BJ (cell line): ENCODE data around the gene SYS1. TPM values are rescaled to one million over a fixed set of nuclear protein-coding genes. Genes with fewer than 3 reads are reported as not detected.

Experiments used
- CTCF ChIA-PET: fragments of 350-600 bp; formaldehyde crosslinking; extraction: SDS; loops from one replicate; lab custom pipeline; 2021; ENCODE audit warnings: antibody characterized with exemption, inconsistent platforms; lab: Yijun Ruan, JAX
- POLR2A ChIA-PET: fragments of 300-600 bp; sonication (Branson Sonifier 250); formaldehyde crosslinking; extraction: SDS; loops from one replicate; lab custom pipeline; 2021; ENCODE audit warnings: antibody characterized with exemption; lab: Charles Lee
- DNase-seq: peaks from one replicate; pipeline ENCODE4 v3.0.0-alpha.2; 2011; ENCODE audit warnings: low read depth
- H3K27me3 ChIP-seq: 2 replicates; pipeline ENCODE4 v1.6.0; 2011; ENCODE audit warnings: low read length; ENCODE audit not compliant: control insufficient read depth, insufficient read depth
- H3K36me3 ChIP-seq: 2 replicates; pipeline ENCODE4 v1.5.1; 2011; ENCODE audit warnings: low read length; ENCODE audit not compliant: control insufficient read depth, insufficient read depth
- H3K4me3 ChIP-seq: 2 replicates; pipeline ENCODE4 v1.5.1; 2011; ENCODE audit warnings: low read depth, mild to moderate bottlenecking, control low read depth, low read length
- polyA plus RNA-seq: library from polyadenylated mRNA; depleted of rRNA; stranded (reverse); fragments of >200 nt; gene quantifications from 2 replicates; pipeline ENCODE4 v1.2.3, GENCODE V29; 2011
- TF ChIP-seq, protein P1 (sequence below): IDR thresholded peaks from 2 replicates; pipeline ENCODE4 v1.5.1; 2011; ENCODE audit warnings: low read depth, mild to moderate bottlenecking, control low read depth, inconsistent platforms, low read length, moderate library complexity; ENCODE audit not compliant: insufficient read depth

The SYS1 gene
- polyA plus RNA-seq, 1 experiment: 71.4 TPM

DNA sequence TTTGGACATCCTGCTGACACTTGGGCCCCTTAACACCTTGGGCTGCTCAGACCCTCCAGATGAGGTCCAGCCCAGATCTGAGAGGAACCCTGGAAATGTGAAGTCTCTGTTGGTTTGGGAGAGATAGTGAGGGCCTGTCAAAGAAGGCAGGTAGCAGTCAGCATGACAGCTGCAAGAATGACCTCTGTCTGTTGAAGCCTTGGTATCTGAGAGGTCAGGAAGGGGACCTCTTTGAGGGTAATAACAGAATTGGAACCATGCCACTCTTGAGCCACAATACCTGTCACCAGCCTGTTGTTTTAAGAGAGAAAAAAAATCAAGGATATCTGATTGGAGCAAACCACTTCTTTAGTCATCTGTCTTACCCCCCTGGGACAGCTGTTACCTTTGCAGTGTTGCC is 4.2 kb downstream of the SYS1 start:
- no peak for DNase-seq
- Histone ChIP-seq H3K4me3 (no peak overlapping the region), H3K27me3 (no peaks in the 10 kb centered on the region), H3K36me3 (peaks cover 16% of the 10 kb centered on the region)
- CTCF ChIA-PET: interaction anchor here (0.8 to 13.8 kb wide), 2 partner anchors 69 to 85 kb away, joined by 4 to 101 read pairs; no protein-coding TSS in a partner anchor
- TF ChIP-seq, protein P1, sequence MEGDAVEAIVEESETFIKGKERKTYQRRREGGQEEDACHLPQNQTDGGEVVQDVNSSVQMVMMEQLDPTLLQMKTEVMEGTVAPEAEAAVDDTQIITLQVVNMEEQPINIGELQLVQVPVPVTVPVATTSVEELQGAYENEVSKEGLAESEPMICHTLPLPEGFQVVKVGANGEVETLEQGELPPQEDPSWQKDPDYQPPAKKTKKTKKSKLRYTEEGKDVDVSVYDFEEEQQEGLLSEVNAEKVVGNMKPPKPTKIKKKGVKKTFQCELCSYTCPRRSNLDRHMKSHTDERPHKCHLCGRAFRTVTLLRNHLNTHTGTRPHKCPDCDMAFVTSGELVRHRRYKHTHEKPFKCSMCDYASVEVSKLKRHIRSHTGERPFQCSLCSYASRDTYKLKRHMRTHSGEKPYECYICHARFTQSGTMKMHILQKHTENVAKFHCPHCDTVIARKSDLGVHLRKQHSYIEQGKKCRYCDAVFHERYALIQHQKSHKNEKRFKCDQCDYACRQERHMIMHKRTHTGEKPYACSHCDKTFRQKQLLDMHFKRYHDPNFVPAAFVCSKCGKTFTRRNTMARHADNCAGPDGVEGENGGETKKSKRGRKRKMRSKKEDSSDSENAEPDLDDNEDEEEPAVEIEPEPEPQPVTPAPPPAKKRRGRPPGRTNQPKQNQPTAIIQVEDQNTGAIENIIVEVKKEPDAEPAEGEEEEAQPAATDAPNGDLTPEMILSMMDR: no peak
- POLR2A ChIA-PET: no interaction called here

DNA sequence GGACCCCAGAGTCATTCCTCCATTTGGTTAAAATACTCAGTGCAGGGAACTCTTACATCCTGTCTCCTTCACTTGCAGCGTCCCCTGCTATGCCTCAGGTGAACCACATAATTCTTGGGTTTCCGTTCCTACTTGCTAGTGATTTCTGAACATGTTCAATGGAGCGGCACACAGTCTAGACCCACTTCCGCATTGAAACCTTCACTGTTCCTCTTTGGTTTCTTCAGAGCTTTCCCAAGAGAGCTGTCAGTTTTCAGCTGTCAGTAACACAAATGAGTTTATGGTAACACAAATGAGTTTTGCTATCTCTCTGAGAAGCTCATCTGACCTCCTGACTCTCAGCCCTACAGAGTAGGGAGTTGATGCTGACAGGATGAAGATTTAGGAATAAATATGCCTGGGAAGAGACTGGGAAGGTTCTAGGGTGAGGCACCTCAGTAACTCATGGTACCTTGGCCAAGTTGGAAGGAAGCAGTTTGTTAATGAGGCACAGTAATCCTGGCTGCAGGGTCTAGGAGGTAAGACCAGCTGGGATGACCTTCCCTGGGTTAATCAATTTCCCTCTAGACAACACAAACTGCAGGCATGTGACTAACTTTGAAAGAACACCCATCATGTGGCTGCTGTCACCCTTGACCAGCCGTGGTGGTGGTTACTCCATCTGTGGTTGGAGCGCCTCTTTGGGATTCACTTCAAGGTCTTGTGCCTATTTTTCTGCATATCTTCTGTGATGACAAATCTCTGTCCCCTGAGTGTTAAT is 5.4 kb downstream of the SYS1 start:
- Histone ChIP-seq H3K36me3 (peaks cover 16% of the 10 kb centered on the region), H3K4me3 (no peak overlapping the region), H3K27me3 (no peaks in the 10 kb centered on the region)
- TF ChIP-seq, protein P1: no peak
- CTCF ChIA-PET: interaction anchor here (1.3 to 13.8 kb wide), 2 partner anchors 54 to 68 kb away, joined by 4 to 101 read pairs; no protein-coding TSS in a partner anchor
- POLR2A ChIA-PET: no interaction called here
- no peak for DNase-seq

DNA sequence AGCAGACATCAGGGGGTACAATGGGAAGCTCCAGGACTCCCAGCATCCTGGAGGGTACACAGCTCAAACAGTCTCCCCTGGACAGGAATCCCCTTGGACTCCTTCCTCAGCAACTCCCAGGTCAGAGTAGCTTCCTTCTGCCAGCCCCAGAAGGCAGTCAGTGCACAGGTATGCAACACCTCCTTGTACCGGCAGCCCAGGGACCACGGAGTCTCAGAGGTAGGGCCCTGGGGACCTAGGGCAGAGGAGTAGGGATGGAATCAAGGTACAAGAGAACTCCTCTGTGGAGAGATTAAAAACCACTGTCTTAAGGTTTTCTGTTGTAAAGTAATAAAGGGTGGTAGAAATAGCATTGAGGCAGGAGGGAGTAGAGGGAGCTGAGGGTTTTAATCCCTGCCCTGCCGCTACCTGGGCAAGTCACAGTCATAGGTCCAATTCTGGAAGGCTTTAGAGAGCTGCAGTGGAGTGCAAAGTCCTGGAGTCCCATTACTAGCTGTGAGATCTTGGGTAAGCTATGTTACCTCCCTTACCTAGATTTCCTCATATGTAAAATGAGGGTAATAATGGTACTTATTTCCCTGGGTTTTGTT is 7.7 kb downstream of the SYS1 start:
- DNase-seq: no peak
- TF ChIP-seq, protein P1: no peak
- Histone ChIP-seq H3K4me3 (no peak overlapping the region), H3K36me3 (peaks cover 16% of the 10 kb centered on the region), H3K27me3 (no peaks in the 10 kb centered on the region)
- CTCF ChIA-PET: interaction anchor here (0.5 to 13.8 kb wide), 6 partner anchors 7 to 401 kb away, joined by 3 to 101 read pairs (median 4); partner anchors contain the start of gene SYS1
- POLR2A ChIA-PET: no interaction called here

DNA sequence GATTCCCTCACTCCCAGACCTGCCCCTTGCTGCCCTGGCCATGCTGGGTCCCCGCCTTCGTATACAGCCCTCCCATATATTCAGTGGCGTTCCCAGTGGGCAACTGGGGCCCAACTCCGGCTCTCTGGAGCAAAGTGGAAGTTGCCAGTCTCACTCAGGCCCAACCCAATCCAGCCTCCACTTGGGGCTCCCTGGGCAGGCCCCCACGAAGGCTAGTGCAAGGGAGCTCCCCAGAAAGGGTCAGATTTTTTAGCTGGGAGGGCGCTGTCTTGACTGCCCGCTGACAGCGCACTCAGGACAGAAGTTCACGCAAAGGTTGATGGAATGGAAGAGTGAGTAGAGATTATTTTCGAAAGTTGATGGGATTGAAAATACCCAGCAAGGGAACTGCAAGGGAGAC is 9.3 kb downstream of the SYS1 start:
- TF ChIP-seq, protein P1: no peak
- no peaks in the 10 kb centered on the region for H3K27me3 ChIP-seq
- DNase-seq: no peak
- ChIA-PET CTCF (interaction anchor here (0.7 to 13.8 kb wide), 10 partner anchors 8 to 408 kb away, joined by 3 to 101 read pairs (median 10); partner anchors contain the start of gene SYS1), POLR2A (no interaction called here)
- no peak overlapping the region for H3K4me3 ChIP-seq
- peaks cover 6% of the 10 kb centered on the region; the same call in 1 of the 2 replicates for H3K36me3 ChIP-seq
